Inflammatory macrophage (primary cell): ENCODE results near the gene CALN1.
"Not testable (repeated sequence)": the region's sequence is repeated elsewhere in the genome, so short reads cannot be mapped to it uniquely, and the experiment has no call there.

Source experiments
- DNase-seq, 2 donors: peaks; one replicate each; pipeline ENCODE4 v3.0.0-alpha.2; 2020 to 2022

The CALN1 gene

GRCh38 chr7:72080865-72081510 lies 331.1 kb downstream of the CALN1 start:
- peak; percentile 88 to 93 for DNase-seq

DNA sequence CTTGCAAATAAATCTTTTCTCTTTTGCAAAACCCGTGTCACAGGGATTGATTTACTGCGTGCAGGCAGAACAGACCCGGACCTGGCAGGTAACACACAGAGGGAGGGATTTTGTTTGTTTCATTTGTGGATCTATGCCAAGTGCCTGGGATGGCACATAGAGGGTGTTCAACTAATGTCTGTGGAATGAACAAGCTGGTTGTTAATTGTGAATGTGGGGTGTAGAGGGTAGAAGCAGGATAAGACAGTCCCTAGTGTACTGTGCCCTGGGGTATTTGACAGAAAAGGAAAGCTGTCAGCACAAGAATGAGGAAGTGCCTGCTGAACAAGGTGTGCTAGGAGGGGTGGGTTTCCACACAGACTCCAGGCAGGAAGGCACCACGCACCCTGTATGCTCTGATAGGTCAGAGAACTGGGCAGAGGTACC lies 331.8 kb downstream of the CALN1 start:
- DNase-seq: peak in 1 of 2 donors; percentile 2

- peak; percentile 75 to 80 for DNase-seq
Observed at GRCh38 chr7:72078856-72079255, 333.3 kb downstream of the CALN1 start.

GRCh38 chr7:72078301-72078700 lies 333.8 kb downstream of the CALN1 start:
- no peak for DNase-seq

- no peak for DNase-seq
Observed at GRCh38 chr7:72077786-72078185, 334.4 kb downstream of the CALN1 start.

DNA sequence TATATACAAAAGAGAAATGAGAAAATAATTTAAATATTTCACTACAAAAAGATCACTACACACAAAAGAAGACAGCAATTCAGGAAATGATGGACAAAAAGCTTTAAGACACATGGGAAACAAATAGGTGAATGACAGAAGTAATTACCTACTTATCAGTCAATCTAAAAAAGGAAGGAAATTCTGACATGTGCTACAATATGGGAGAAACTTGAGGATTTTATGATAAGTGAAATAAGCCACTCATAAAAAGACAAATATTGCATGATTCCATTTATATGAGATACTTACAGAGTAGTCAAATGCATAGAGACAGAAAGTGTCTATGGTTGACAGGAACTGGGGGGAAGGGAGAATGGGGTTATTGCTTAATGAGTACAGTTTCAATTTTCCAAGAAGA lies 339.2 kb downstream of the CALN1 start:
- no peak for DNase-seq

DNA sequence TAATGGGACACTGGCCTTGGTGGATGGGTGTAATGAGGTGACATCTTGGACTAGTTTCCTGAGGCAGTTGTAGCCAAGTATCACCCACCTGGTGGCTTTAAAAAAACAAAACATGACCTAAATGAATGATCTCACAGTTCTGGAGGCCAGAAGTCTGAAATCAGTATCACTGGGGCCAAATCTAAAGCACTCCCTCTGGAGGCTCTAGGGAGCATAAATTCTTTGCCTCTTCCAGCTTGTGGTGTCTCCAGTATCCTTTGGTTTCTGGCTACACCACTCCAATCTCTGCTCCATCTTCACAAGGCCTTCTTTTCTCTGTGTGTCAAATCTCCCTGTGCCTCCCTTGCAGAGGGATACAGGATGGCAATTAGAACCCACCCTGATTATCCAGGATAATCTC lies 342.9 kb downstream of the CALN1 start:
- DNase-seq: peak in 1 of 2 donors; percentile 23

GRCh38 chr7:72065764-72066163 lies 346.4 kb downstream of the CALN1 start:
- DNase-seq: not testable (repeated sequence)

- DNase-seq: no peak
Observed at GRCh38 chr7:72064916-72065315, 347.2 kb downstream of the CALN1 start.

GRCh38 chr7:72063330-72063729 lies 348.8 kb downstream of the CALN1 start:
- no peak for DNase-seq

DNA sequence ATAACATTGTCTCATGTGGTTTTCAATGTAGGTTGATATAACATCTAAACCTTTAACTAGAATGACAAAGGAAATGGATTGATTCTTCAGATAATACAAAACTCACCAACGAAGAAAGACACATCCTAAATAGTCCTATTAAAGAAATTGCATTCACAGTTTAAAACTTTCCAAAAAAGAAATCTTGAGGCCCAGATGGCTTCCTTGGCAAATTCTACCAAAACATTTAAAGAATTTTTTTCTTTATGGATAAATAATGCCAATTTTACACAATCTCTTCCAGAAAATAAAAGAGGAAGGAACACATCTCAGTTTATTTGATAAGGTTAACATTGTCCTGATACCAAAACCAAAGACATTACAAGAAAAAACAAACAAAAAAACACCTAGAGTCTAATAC lies 349.5 kb downstream of the CALN1 start:
- no peak for DNase-seq

DNA sequence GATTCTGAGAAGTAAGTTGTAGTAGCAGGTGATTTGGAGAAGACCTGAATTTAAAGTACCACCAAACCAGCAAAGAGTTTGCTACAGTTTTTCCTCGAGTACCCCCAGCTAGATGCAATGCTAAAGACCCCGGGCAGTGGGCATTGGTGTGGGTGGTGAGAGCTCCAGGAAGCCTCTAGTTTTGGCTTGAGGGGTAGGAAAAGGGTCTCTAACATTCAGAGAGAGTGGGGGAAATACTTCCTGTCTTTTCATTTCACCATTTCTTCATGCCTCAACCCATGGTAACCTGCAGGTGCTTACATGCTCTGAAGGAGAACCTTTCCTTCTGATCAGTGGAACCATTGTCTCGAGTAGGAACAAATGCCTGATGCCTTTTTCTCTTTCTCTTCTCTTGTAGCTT lies 352.2 kb downstream of the CALN1 start:
- DNase-seq: no peak

DNA sequence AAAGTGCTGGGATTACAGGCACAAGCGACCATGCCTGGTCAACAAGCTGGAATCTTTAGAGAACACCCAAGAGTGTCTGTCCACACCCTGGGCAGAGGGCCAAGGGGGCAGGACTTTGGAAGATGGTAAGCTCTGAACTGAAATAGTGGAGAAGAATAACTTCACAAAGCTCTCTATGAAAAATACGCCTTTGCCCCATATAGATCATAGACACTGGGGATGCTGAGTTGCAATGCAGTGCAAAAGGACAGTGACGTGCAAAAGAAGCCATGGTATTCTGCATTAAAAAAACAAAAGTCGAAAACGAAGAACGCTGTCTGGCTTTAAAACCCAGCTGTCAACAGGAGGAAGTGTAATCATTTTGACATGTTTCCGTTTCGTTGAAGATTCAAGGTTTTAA lies 353.6 kb downstream of the CALN1 start:
- peak; percentile 31 to 52 for DNase-seq

- DNase-seq: no peak
Observed at GRCh38 chr7:72057796-72058195, 354.3 kb downstream of the CALN1 start.

DNA sequence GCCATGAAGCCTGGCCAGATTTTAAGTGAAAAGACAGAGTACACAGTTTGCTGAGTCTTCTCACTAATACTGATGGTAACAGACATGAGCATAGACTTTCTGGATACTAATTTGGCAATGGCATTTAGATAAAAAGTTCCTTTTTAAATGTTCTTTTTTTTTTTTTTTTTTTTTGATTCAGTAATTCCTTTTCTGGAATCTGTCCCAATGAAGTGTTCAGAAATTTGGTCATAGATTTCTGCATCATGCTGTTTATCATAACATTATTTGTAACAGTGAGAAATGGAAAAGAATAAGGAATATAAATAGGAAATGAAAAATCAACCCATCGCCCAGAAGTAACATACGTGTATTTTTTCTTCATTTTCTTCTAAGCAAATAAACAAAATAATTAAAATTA lies 354.9 kb downstream of the CALN1 start:
- DNase-seq: no peak

- peak in 1 of 2 donors; percentile 20 for DNase-seq
Observed at GRCh38 chr7:72055426-72055825, 356.7 kb downstream of the CALN1 start.

- peak; percentile 86 to 92 for DNase-seq
Observed at GRCh38 chr7:72053292-72053691, 358.8 kb downstream of the CALN1 start.

- DNase-seq: no peak
Observed at GRCh38 chr7:72048420-72048819, 363.7 kb downstream of the CALN1 start.

DNA sequence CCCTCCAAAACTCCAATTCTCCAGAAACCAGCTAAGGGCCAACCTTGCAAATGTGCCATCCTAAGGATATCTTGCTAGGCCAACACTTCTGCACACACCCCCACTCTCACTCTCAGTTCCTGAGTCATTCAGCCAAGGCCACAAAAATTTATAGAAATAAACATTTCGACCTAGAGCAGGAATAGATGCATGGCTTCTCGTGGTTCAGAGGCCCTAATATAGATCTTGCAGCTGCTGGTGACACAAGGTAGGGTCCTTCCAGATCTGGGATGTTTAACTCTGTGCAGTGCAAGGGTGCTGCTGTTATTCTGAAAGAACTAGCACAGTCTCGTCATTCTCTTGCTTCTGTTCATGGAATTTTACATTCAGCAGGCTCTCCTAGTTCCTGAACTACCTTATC lies 369.3 kb downstream of the CALN1 start:
- DNase-seq: peak in 1 of 2 donors; percentile 19

GRCh38 chr7:72040641-72041040 lies 371.5 kb downstream of the CALN1 start:
- DNase-seq: no peak

- DNase-seq: no peak
Observed at GRCh38 chr7:72039460-72039859, 372.7 kb downstream of the CALN1 start.

DNA sequence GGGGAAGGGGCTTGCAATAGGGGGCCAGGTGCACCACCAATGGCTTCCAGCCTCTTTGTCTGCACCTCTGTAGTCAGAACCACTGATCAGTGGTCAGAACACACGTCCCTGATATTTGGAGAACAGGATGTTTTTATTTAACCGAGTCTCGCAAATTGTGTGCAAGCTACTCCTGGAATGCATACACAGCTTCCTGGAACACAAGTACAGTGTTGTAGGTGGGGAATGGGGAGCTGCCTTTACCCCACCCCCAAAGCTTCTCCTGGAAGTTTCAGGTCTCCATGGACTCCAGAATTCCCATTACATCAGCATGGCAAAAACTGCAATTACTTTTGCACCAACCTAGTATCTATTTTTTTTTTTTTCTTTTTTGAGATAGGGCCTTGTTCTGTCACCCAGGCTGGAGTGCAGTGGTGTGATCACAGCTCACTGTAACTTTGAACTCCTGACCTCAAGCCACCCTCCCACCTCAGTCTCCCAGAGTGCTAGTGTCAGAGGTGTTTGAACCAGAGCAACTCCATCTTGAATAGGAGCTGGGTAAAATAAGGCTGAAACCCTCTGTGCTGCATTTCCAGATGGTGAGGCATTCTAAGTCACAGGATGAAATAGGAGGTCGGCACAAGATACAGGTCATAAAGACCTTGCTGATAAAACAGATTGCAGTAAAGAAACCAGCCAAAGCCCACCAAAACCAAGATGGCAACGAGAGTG lies 374.0 kb downstream of the CALN1 start:
- no peak for DNase-seq

GRCh38 chr7:72037516-72037915 lies 374.6 kb downstream of the CALN1 start:
- DNase-seq: peak; percentile 8 to 40

- peak; percentile 70 to 89 for DNase-seq
Observed at GRCh38 chr7:72035266-72035665, 376.9 kb downstream of the CALN1 start.
